GM10847 (cell line): Measurements from ENCODE around the gene MAPK11.

ENCODE experiments used
- POLR2A ChIP-seq: IDR thresholded peaks from 2 replicates; pipeline ENCODE4 v1.6.1; 2011; ENCODE audit not compliant: insufficient read length; ENCODE audit errors: extremely low read depth

Gene MAPK11

GRCh38 chr22:50225200-50225969, 44.8 kb downstream of the MAPK11 start:
- TF ChIP-seq POLR2A = no peak

DNA sequence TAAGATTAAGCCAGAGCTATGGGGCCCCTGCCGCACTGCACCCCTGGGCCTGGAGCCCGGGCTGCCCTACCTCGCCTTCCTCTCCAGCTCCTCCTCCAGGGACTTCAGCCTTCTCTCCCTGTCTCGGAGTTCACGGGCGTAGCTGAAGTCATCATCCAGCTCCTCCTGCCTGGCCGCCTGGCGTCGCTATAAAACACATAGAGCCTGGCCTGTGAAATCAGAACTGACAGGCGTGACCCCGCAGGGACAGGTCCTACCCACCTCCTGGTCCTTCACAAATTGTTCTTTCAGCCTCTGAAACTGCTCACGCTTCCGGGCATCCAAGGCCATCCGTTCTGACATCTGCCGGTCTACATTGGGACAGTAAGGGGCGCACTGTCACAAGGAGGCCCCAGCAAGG, 46.1 kb downstream of the MAPK11 start:
- no peak for TF ChIP-seq POLR2A

GRCh38 chr22:50222508-50222907, 47.7 kb downstream of the MAPK11 start:
- no peak for TF ChIP-seq POLR2A

- TF ChIP-seq POLR2A = no peak
Measured at GRCh38 chr22:50221410-50222300, 48.5 kb downstream of the MAPK11 start.

DNA sequence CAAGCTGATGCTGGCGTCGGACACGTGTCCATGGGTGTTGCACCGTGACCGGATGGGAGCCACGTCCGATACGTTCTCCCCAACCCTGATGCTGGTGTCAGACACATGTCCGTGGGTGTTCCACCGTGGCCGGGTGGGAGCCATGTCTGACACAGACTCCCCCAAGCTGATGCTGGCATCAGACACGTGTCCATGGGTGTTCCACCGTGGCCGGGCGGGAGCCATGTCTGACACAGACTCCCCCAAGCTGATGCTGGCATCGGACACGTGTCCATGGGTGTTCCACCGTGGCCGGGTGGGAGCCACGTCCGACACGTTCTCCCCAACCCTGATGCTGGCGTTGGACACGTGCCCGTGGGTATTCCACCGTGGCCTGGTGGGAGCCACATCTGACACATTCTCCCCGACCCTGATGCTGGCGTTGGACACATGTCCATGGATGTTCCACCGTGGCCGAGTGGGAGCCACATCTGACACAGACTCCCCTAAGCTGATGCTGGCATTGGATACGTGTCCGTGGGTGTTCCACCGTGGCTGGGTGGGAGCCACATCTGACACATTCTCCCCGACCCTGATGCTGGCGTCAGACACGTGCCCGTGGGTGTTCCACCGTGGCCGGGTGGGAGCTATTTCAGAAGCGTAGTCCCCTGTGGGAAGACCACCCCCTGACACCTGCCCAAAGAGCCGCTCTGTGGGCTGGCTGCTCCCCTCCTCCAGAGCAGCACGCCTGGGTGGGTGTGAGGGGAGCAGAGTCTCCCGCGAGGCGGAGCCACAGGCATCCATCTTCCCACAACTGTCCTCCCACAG, 49.4 kb downstream of the MAPK11 start:
- no peak for TF ChIP-seq POLR2A

DNA sequence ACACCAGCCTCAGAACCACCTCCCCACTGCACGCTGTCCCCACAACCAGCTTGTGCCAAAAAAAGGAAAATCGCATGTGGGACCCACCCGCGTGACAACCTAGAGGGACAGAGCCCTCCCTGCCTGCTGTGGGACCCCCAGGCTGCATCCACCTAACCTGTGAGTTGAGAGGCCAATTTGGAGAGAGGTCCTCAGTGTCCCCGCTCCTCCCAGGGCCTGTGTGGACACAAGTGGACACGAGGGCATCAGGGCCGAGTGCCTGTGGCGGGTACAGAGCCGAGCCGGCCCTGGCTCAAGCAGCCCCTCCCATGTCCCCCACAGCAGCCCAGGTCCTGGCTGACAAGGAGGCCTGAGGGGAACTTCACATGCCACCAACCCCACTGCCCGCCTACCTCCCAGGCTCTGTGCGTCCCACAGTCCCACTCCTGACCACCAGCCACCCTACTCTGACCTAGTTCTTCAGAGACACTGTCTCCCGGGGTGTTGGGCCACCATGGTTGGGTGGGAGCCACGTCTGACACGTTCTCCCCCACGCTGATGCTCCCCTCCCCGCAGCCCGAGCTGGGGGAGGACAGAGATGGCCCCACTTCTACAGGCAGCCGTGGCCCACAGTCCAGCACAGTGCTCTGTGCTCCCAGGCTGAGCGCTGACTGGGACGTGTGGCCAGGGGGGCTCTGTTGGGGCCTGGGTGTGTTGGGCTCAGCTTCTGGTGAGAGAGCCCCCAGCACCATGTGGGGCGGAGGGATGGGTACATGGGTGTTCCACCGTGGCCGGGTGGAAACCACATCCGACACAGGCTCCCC, 50.2 kb downstream of the MAPK11 start:
- TF ChIP-seq POLR2A = no peak

GRCh38 chr22:50218996-50219727, 51.0 kb downstream of the MAPK11 start:
- TF ChIP-seq POLR2A = no peak

GRCh38 chr22:50218153-50218995, 51.8 kb downstream of the MAPK11 start:
- no peak for TF ChIP-seq POLR2A

DNA sequence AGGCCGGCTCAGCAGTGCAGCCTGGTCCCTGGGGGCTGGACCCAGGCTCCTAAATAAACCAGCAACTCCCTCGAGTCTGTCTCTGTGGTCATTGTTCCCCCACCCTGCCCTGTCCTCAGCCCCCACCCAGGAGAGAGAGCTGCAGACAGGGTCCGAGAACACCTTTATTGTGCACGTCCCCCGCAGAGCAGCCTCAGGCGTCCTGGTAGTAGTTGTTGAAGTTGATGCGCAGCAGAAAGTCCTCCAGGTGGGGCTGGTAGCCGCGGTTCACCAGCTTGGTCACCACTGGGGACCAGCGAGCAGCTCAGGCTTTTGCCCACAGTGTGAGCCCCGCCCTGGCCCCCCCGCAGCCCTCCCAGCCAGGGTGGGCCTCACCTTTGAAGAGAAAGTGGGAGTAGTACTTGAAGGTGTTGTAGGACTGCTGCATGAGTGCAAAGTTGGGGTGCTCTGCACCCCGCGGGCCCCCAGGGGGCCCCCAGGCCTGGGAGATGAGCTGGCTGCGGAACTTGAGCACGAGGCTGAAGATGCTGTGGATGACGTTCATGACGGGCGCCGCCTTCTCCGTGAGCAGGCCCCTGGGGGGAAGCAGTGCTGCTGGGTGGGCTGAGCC, 52.5 kb downstream of the MAPK11 start:
- no peak for TF ChIP-seq POLR2A

GRCh38 chr22:50216684-50217520, 53.3 kb downstream of the MAPK11 start:
- no peak for TF ChIP-seq POLR2A

DNA sequence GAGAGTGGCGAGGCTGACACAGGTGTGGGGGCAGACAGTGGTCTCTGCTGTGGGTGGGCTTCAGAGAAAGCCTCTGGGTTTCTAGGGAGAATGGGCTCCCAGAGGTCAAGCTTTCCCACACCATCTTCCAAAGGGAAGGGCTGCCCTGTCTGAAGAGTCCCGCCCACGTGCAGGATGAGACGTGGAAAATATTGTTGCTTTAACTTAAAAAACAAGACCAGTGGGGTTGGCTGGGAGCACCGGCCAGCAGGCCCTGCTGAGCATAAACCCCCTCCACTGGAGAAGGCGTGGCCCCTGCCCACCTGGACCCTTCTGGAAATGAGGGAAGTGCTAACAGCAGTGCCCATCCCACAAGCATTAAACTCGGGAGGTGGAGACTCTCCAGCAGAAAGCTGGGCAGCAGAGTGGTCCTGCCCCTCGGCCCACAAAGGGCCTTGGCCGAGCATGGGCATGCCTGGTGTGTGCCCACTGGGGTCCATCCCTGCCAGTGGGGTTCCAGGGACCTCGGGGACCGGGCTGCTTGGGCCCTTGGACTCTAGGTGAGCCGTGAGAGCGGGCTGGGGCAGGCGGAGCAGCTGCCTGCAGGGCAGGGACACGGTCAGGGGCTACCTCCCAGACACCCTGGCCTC, 54.0 kb downstream of the MAPK11 start:
- no peak for TF ChIP-seq POLR2A
